Measurements from ENCODE around the gene ITPRIPL2. TPM values are rescaled to one million over a fixed set of nuclear protein-coding genes. Genes with fewer than 3 reads are reported as not detected.

The ITPRIPL2 gene
- total RNA-seq (ENCODE audit: low replicate concordance), result 27.0 and 27.1 TPM in 2 replicates

GRCh38 chr16:19113577-19114358 lies at the start of gene ITPRIPL2:
ITPRIPL2 (plus strand) TSS chr16:19113964; CDS start chr16:19114462, 498 bp downstream.

GRCh38 chr16:19067349-19068236 lies 46.2 kb upstream of the ITPRIPL2 start, which contains the start of gene COQ7:
COQ7 (plus strand) TSS chr16:19067614; CDS start chr16:19067665, 51 bp downstream.

GRCh38 chr16:19167710-19168370 lies 54.1 kb downstream of the ITPRIPL2 start, which contains the start of gene SYT17:
SYT17 (plus strand) TSS chr16:19168240; CDS start chr16:19168647, 407 bp downstream.

Other genes starting within 250 kb of the ITPRIPL2 start
- 32.2 and 41.0 TPM in 2 replicates for gene SMG1, start 187.6 kb upstream of the ITPRIPL2 start, total RNA-seq (ENCODE audit: low replicate concordance)
- 0.12 and 1.7 TPM in 2 replicates for gene TMC7, start 130.0 kb upstream of the ITPRIPL2 start, total RNA-seq (ENCODE audit: low replicate concordance)
- 19.4 and 22.2 TPM in 2 replicates for gene COQ7, start 46.4 kb upstream of the ITPRIPL2 start, total RNA-seq (ENCODE audit: low replicate concordance)
- gene SYT17, start 54.3 kb downstream of the ITPRIPL2 start, total RNA-seq (ENCODE audit: low replicate concordance), result 0.12 and 0.15 TPM in 2 replicates
- not detected in 2 replicates for gene CLEC19A, start 171.8 kb downstream of the ITPRIPL2 start, total RNA-seq (ENCODE audit: low replicate concordance)

Data from smooth muscle cell of the coronary artery (primary cell).